Measurements from ENCODE around the gene TGM1.

DNA sequence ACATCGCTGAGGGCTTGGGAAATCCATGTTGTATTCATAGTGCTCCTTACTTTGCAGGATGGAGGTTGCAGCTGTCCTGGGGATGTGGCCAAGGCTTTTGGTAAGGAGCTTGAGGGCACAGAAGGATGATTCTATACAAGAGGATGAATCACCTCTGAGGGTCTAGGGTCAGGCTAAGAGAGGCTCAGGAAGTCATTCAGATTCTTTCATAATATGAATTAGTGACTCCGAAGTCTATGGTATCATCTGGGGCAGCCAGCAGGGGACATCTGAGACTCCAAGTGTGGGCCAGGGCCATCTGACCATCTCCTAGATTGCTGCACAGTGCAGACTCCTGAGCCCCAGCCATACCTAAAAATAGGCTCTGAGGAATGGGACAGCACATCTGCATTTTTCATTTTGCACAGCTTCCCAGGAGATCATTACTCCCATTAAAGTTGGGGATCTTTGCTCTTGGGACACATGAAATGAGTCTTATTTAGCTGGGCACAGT, 25.5 kb downstream of the TGM1 start:
- TF ChIP-seq NR2C2 (IDR thresholded peaks at IDR 0.05; ENCODE audit: borderline replicate concordance, control insufficient read depth, insufficient read length, low read depth) (no peak), CREM (IDR thresholded peaks at IDR 0.05; ENCODE audit: low read depth) (no peak), POLR2AphosphoS5 (IDR thresholded peaks at IDR 0.05; ENCODE audit: low read length) (no peak), BCLAF1 (IDR thresholded peaks at IDR 0.05) (no peak)
- TF ChIP-seq, protein P1, sequence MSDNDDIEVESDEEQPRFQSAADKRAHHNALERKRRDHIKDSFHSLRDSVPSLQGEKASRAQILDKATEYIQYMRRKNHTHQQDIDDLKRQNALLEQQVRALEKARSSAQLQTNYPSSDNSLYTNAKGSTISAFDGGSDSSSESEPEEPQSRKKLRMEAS (IDR thresholded peaks at IDR 0.05; ENCODE audit: low read depth, low read length) = no peak
- TF ChIP-seq, protein P2, sequence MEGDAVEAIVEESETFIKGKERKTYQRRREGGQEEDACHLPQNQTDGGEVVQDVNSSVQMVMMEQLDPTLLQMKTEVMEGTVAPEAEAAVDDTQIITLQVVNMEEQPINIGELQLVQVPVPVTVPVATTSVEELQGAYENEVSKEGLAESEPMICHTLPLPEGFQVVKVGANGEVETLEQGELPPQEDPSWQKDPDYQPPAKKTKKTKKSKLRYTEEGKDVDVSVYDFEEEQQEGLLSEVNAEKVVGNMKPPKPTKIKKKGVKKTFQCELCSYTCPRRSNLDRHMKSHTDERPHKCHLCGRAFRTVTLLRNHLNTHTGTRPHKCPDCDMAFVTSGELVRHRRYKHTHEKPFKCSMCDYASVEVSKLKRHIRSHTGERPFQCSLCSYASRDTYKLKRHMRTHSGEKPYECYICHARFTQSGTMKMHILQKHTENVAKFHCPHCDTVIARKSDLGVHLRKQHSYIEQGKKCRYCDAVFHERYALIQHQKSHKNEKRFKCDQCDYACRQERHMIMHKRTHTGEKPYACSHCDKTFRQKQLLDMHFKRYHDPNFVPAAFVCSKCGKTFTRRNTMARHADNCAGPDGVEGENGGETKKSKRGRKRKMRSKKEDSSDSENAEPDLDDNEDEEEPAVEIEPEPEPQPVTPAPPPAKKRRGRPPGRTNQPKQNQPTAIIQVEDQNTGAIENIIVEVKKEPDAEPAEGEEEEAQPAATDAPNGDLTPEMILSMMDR (IDR thresholded peaks at IDR 0.05 in 2 of 3, conservative IDR thresholded peaks at IDR 0.05 in 1 of 3; ENCODE audit: control insufficient read depth in 2 of 3, extremely low read depth in 1 of 3, insufficient read depth in 1 of 3, low read depth in 3 of 3, low read length in 3 of 3) = no peak
